Pancreas (tissue), 10 donors: ENCODE data around the gene CLCN1. TPM values are rescaled to one million over a fixed set of nuclear protein-coding genes. Genes with fewer than 3 reads are reported as not detected.
A peak's percentile ranks its signal among the peaks of the same experiment; 100 is the strongest.

Source experiments
- ATAC-seq, 4 donors: fragments of 200-7000 bp; cut with Tn5 transposase; one replicate each; pipeline versions ENCODE4 v1.8.0 to v1.9.1; 2020; ENCODE audit warnings: mild to moderate bottlenecking in 4 of 4, moderate library complexity in 4 of 4
- DNase-seq, 6 donors: peaks; one replicate each; pipeline ENCODE4 v3.0.0-alpha.2; 2020
- FAIRE-seq: peaks from 2 replicates; lab custom pipeline; 2012; peaks lifted over from hg19 to GRCh38; lab: Jason Lieb, UNC
- H3K27ac ChIP-seq, 4 donors: fragments of 200-600 bp; sonication (generic); 1 replicate in 3 of 4; 2 replicates in 1 of 4; pipeline versions ENCODE4 v1.5.0 to v1.8.0; 2020
- H3K27me3 ChIP-seq, 4 donors: fragments of 200-600 bp; one replicate each; pipeline ENCODE4 v1.8.0; 2021
- H3K36me3 ChIP-seq, 3 donors: fragments of 200-600 bp; sonication (generic) in 1 of 3; one replicate each; pipeline versions ENCODE4 v1.5.0 to v1.8.0; 2020 to 2021
- H3K4me1 ChIP-seq, 3 donors: fragments of 200-600 bp; one replicate each; pipeline ENCODE4 v1.8.0; 2021
- H3K4me3 ChIP-seq, 4 donors: fragments of 200-600 bp; sonication (generic) in 2 of 4; one replicate each; pipeline versions ENCODE4 v1.5.0 to v1.8.0; 2020 to 2021
- H3K9me3 ChIP-seq, 4 donors: fragments of 200-600 bp; one replicate each; pipeline ENCODE4 v1.8.0; 2021
- whole genome bisulfite sequencing, 2 donors: extraction: QIAGEN DNeasy Blood & Tissue Kit; methylation state at CpG; one replicate each; pipeline ENCODE4 v1.1.7; 2013; 5-methylcytosine and 5-hydroxymethylcytosine counted together
- intact Hi-C, 3 donors: fragments of 100-400 bp; cut with DNase I; formaldehyde crosslinking; loops; one replicate each; pipeline versions ENCODE4 v1.11.1 to v1.14.2; 2022
- polyA plus RNA-seq, 2 donors: library from polyadenylated mRNA; stranded (reverse); fragments of 200-250 nt; gene quantifications; one replicate each; pipeline ENCODE4 v1.2.3, GENCODE V29; 2013
- total RNA-seq, 6 donors: library from RNA; stranded (reverse); fragmentation: NEBNext Ultra II Directional in 4 of 6; extraction: Animal tissue kit (Norgen Biotek cat#: 25700) in 4 of 6; gene quantifications; one replicate each; pipeline versions ENCODE4 v1.2.1 to v1.2.4, GENCODE V29; 2021 to 2023
- TF ChIP-seq, protein P1 (sequence below), 4 donors: fragments of 200-600 bp; sonication (generic) in 3 of 4; IDR thresholded peaks; one replicate each; pipeline versions ENCODE4 v1.5.0 to v1.8.0; 2021; ENCODE audit warnings: antibody characterized with exemption in 4 of 4
- donor health status: healthy with polysubstance abuse.
- donor health status: DM: no; HTN: no; CAD: no; lungs with moderate emphysema.
- donor health status: DM: no; HTN: no; CAD: no.
- donor health status: control.
- donor health status: control.
- donor health status: Bipolar disorder and iron deficiency.
- donor health status: DM: yes; HTN: yes; CAD: no.
- donor health status: DM: no; HTN: no; CAD: no.
- donor health status: DM: no; HTN: no; CAD: no.
- donor health status: DM: yes; HTN: yes; CAD: no.

The CLCN1 gene
- total and polyA plus RNA-seq, 8 donors, result 0.05 to 0.06 TPM; not detected in 6

DNA sequence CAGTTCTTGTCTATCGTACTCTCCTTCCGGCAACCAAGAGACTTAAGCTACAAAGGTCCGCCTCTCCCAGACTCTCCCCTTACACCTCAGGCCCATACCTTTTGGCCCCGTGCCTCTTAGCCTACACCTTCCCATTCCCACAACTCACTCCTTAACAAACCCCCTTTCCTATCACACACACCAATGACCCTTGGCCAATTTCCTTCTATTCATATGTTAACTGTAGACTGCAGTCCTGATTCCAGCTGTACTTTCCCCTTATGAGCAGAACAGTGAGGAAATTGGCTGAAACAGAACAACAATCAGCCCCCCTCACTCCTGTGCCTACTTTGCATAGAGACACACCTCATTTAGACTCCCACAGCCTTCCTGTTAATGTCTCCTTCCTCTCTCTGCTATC lies 32.5 kb upstream of the CLCN1 start:
- 83 to 84% methylated on average over 4 of the region's 4 CpGs for WGBS, 2 donors
- no peak for DNase-seq
- TF ChIP-seq, protein P1, sequence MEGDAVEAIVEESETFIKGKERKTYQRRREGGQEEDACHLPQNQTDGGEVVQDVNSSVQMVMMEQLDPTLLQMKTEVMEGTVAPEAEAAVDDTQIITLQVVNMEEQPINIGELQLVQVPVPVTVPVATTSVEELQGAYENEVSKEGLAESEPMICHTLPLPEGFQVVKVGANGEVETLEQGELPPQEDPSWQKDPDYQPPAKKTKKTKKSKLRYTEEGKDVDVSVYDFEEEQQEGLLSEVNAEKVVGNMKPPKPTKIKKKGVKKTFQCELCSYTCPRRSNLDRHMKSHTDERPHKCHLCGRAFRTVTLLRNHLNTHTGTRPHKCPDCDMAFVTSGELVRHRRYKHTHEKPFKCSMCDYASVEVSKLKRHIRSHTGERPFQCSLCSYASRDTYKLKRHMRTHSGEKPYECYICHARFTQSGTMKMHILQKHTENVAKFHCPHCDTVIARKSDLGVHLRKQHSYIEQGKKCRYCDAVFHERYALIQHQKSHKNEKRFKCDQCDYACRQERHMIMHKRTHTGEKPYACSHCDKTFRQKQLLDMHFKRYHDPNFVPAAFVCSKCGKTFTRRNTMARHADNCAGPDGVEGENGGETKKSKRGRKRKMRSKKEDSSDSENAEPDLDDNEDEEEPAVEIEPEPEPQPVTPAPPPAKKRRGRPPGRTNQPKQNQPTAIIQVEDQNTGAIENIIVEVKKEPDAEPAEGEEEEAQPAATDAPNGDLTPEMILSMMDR (IDR thresholded peaks at IDR 0.05), result no peak
- H3K9me3 ChIP-seq, result no peaks in the 10 kb centered on the region
- peak overlapping the region in 2 of 4 donors; percentile 50 to 79 for H3K27ac ChIP-seq
- H3K27me3 ChIP-seq, result no peaks in the 10 kb centered on the region
- ATAC-seq, result no peak
- intact Hi-C loops, result no loop called here
- no peak for FAIRE-seq
- H3K4me3 ChIP-seq, result no peak overlapping the region
- no peaks in the 10 kb centered on the region for H3K36me3 ChIP-seq
- peaks cover 8 to 22% (median 20%) of the 10 kb centered on the region in 3 donors for H3K4me1 ChIP-seq

DNA sequence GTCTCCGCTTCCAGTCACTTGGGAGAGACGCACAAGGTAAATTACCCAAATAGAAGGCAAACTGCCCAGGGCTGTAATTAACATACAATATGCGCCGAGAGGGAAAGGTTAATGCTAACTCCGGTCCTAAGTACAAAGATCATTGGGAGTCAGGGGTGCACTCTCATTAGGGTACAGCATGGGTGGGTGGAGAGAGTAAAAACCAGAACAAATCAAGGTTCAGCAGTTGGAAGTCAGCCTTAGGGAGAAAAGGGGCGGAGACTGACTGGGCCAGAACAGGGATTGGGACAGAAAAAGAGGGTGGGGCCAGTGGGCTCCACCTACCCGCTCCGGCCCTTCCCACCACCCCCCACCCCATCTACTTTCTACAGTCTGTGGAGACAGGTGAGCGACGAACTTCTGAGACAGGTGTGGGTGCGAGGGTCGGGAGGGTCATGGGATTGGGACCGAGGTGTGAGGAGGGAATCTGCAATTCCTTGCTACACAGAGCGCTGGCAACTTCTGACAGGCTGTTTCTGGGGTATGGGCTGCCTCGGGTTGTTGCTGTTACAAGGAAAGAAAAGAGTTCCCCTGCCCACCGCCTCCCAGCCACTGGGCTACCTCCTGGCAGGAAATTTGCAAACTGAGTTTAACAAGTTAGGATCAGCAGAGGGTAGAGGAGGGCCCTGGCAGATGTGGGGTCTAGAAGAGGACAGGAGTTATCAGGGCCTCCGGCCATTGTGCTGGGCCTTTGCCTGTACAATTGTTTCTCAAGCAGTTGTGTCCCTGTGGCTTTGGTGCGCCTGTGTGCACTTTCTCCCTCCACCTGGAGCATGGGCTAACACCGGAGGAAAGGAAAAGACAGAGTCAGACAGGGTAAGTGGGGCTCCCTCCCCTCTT lies 31.1 kb upstream of the CLCN1 start, which contains the start of gene TMEM139:
TSS of gene TMEM139 (plus strand) at position 368 of the 879 bp plus-strand sequence. CDS start 1,000 bp downstream, outside the sequence.
- Histone ChIP-seq H3K9me3 (no peaks in the 10 kb centered on the region), H3K27ac (peak within 1 kb of the TSS in 3 of 4 donors; percentile 5 to 79 (median 57)), H3K4me3 (peak within 1 kb of the TSS in 2 of 4 donors; percentile 28 to 44), H3K4me1 (peaks cover 12 to 17% (median 14%) of the 10 kb centered on the region in 3 donors), H3K27me3 (no peaks in the 10 kb centered on the region), H3K36me3 (no peaks in the 10 kb centered on the region)
- peak; percentile 73 to 81 (median 76) for DNase-seq
- intact Hi-C loops, result no loop called here
- ATAC-seq, result peak; percentile 60 to 78 (median 73)
- 25 to 27% methylated on average over 19 of the region's 19 CpGs for WGBS, 2 donors
- TF ChIP-seq, protein P1 (IDR thresholded peaks at IDR 0.05), result no peak
- no peak for FAIRE-seq

DNA sequence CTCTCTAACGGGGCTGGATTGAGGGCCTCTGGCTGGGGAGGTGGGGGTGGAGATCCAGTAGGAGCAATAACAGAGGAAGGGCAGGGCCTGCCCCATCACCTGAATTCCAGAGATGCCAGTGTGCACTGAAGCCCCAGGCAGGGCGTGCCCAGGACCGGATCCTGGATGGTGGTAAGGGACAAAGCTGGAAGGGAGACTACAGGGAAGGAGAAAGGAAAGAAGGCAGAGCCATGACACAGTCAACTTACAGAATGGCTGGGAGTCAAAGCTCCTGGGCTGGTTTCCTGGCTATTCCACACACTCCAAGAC lies 30.5 kb upstream of the CLCN1 start:
- peak overlapping the region in 3 of 4 donors; percentile 5 to 79 (median 57) for H3K27ac ChIP-seq
- WGBS, 2 donors, result 47 to 72% methylated on average over 3 of the region's 3 CpGs
- peak overlapping the region in 2 of 4 donors; percentile 28 to 44 for H3K4me3 ChIP-seq
- intact Hi-C loops, result no loop called here
- peak in 2 of 6 donors; percentile 42 to 57 for DNase-seq
- peaks cover 11 to 12% (median 12%) of the 10 kb centered on the region in 3 donors for H3K4me1 ChIP-seq
- TF ChIP-seq, protein P1 (IDR thresholded peaks at IDR 0.05), result no peak
- H3K27me3 ChIP-seq, result no peaks in the 10 kb centered on the region
- H3K36me3 ChIP-seq, result no peaks in the 10 kb centered on the region
- no peaks in the 10 kb centered on the region for H3K9me3 ChIP-seq
- ATAC-seq, result peak in 1 of 4 donors; percentile 3
- no peak for FAIRE-seq

DNA sequence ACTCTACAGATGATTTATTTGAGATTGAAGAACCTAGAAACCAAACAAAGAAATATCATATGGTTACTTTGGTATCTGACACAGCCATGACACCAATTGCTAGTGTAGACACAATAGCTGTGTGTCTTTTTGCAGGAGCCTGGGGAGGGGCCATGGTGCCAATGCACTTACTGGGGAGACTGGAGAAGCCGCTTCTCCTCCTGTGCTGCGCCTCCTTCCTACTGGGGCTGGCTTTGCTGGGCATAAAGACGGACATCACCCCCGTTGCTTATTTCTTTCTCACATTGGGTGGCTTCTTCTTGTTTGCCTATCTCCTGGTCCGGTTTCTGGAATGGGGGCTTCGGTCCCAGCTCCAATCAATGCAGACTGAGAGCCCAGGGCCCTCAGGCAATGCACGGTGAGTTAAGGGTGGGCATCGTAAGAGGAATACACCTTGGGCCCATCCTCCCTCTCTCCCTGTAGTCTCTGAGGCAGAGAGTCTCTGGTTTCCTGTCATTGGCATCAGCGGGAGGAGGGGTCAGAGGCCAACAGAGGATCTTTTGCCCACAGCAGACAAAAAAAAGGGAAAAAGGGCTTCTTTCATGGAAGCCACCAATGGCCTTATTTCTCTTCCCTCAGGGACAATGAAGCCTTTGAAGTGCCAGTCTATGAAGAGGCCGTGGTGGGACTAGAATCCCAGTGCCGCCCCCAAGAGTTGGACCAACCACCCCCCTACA lies 29.9 kb upstream of the CLCN1 start:
- Histone ChIP-seq H3K4me1 (peaks cover 10 to 14% (median 14%) of the 10 kb centered on the region in 3 donors), H3K9me3 (no peaks in the 10 kb centered on the region), H3K36me3 (no peaks in the 10 kb centered on the region), H3K27ac (peak overlapping the region in 3 of 4 donors; percentile 5 to 79 (median 57)), H3K4me3 (peak overlapping the region in 2 of 4 donors; percentile 28 to 44), H3K27me3 (no peaks in the 10 kb centered on the region)
- no peak for DNase-seq
- WGBS, 2 donors, result 94 to 95% methylated on average over 11 of the region's 11 CpGs
- no peak for FAIRE-seq
- intact Hi-C loops, result no loop called here
- no peak for ATAC-seq
- TF ChIP-seq, protein P1 (IDR thresholded peaks at IDR 0.05), result no peak
